HUES6 (cell line): Measurements from ENCODE around the gene GTF3C5.

ENCODE experiments used
- H3K27ac ChIP-seq: 2 replicates; pipeline ENCODE4 v1.7.0; 2013; ENCODE audit warnings: low read depth, mild to moderate bottlenecking, low read length, inconsistent platforms
- H3K27me3 ChIP-seq: 2 replicates; pipeline ENCODE4 v1.6.1; 2013; ENCODE audit warnings: low read length; ENCODE audit not compliant: control insufficient read depth, insufficient read depth
- H3K36me3 ChIP-seq: 2 replicates; pipeline ENCODE4 v1.6.1; 2013; ENCODE audit warnings: low read length; ENCODE audit not compliant: control insufficient read depth, insufficient read depth
- H3K4me1 ChIP-seq: 2 replicates; pipeline ENCODE4 v1.6.1; 2013; ENCODE audit warnings: low read length; ENCODE audit not compliant: control insufficient read depth, insufficient read depth
- H3K4me3 ChIP-seq: 2 replicates; pipeline ENCODE4 v1.5.1; 2013; ENCODE audit warnings: low read depth, low read length
- H3K9ac ChIP-seq: one replicate; pipeline ENCODE4 v1.6.1; 2013; ENCODE audit warnings: mild to moderate bottlenecking, low read length
- H3K9me3 ChIP-seq: 2 replicates; pipeline ENCODE4 v1.6.1; 2013; ENCODE audit warnings: low read depth, low read length; ENCODE audit not compliant: control insufficient read depth, insufficient read depth

Gene GTF3C5

DNA sequence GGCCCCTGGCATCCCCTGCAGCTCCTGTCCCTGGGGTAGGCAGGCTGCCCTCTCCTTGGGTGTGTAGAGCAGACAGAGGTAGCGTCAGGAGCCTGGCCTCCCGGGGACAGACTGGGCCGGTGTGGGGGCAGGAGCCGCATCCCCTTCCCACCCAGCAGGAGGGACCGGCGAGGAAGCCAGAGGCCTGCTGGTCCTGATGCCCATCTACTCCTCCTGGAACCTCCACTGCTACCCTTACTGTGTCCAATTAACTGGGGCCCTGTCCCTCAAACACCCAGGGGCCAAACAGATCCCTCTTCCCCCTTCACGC lies 74.6 kb downstream of the GTF3C5 start:
- H3K36me3 ChIP-seq: peaks cover 81% of the 10 kb centered on the region
- no peak overlapping the region for H3K9ac ChIP-seq
- no peak overlapping the region for H3K4me3 ChIP-seq
- no peaks in the 10 kb centered on the region for H3K9me3 ChIP-seq
- no peaks in the 10 kb centered on the region for H3K27me3 ChIP-seq
- H3K4me1 ChIP-seq: peaks cover 2% of the 10 kb centered on the region; the same call in 1 of the 2 replicates
- no peak overlapping the region for H3K27ac ChIP-seq

- Histone ChIP-seq H3K4me1 (peaks cover 2% of the 10 kb centered on the region; the same call in 1 of the 2 replicates), H3K9ac (no peak overlapping the region), H3K27ac (no peak overlapping the region), H3K4me3 (no peak overlapping the region), H3K9me3 (no peaks in the 10 kb centered on the region), H3K36me3 (peaks cover 69% of the 10 kb centered on the region), H3K27me3 (no peaks in the 10 kb centered on the region)
These were observed 75.9 kb downstream of the GTF3C5 start for GRCh38 chr9:133106511-133107244.

GRCh38 chr9:133107245-133107722 lies 76.5 kb downstream of the GTF3C5 start:
- no peak overlapping the region for H3K27ac ChIP-seq
- H3K4me3 ChIP-seq: no peak overlapping the region
- H3K36me3 ChIP-seq: peaks cover 62% of the 10 kb centered on the region
- H3K9ac ChIP-seq: no peak overlapping the region
- H3K9me3 ChIP-seq: no peaks in the 10 kb centered on the region
- no peaks in the 10 kb centered on the region for H3K27me3 ChIP-seq
- peaks cover 2% of the 10 kb centered on the region; the same call in 1 of the 2 replicates for H3K4me1 ChIP-seq
